A549 (cell line): ENCODE results near the gene DPEP2NB. TPM values are rescaled to one million over a fixed set of nuclear protein-coding genes. Genes with fewer than 3 reads are reported as not detected.

Experiments
- ATAC-seq, 2 experiments: fragments of 200-7000 bp in 1 of 2; fragments of >200 bp in 1 of 2; cut with Nextera tagmentation in 1 of 2; cut with Tn5 transposase in 1 of 2; 3 replicates each; pipeline versions ENCODE4 v1.8.0 to v1.9.1; 2018 to 2020; ENCODE audit warnings: mild to moderate bottlenecking in 1 of 2, moderate library complexity in 1 of 2
- CTCF ChIA-PET: fragments of 300-600 bp; sonication (Branson Sonifier 250); formaldehyde crosslinking; extraction: SDS; loops from one replicate; lab custom pipeline; 2021; ENCODE audit warnings: antibody characterized with exemption, inconsistent platforms; lab: Yijun Ruan, JAX
- POLR2A ChIA-PET: fragments of 350-600 bp; formaldehyde crosslinking; extraction: SDS; loops from one replicate; lab custom pipeline; 2021; ENCODE audit warnings: antibody characterized with exemption, inconsistent platforms; lab: Yijun Ruan, JAX
- DNase-seq, 2 experiments: peaks; one replicate each; pipeline versions ENCODE4 v3.0.0 to v3.0.0-alpha.2; 2011 to 2016; ENCODE audit warnings: low read depth in 1 of 2, low spot score in 1 of 2
- FAIRE-seq: peaks from 2 replicates; lab custom pipeline; 2011; peaks lifted over from hg19 to GRCh38; lab: Jason Lieb, UNC
- H3K27ac ChIP-seq, 2 experiments: fragments of >200 bp; sonication (Bioruptor Twin); formaldehyde crosslinking; 3 replicates each; pipeline ENCODE4 v1.5.1; 2016 to 2017
- H3K4me1 ChIP-seq: fragments of >200 bp; sonication (Bioruptor Twin); formaldehyde crosslinking; 3 replicates; pipeline ENCODE4 v1.6.1; 2016
- H3K4me2 ChIP-seq: fragments of >200 bp; sonication (Bioruptor Twin); formaldehyde crosslinking; 3 replicates; pipeline ENCODE4 v1.6.1; 2016
- H3K4me3 ChIP-seq: fragments of >200 bp; sonication (Bioruptor Twin); formaldehyde crosslinking; 3 replicates; pipeline ENCODE4 v1.5.1; 2016
- H3K9me3 ChIP-seq: fragments of >200 bp; sonication (Bioruptor Twin); formaldehyde crosslinking; 3 replicates; pipeline ENCODE4 v1.6.1; 2016
- ATOH8 ChIP-seq: fragments of 250-450 bp; sonication (Bioruptor Pico); IDR thresholded peaks from 2 replicates; pipeline ENCODE4 v1.5.0; 2020; ENCODE audit warnings: low read depth, mild to moderate bottlenecking, moderate library complexity
- BCL3 ChIP-seq: fragments of >200 bp; sonication (Bioruptor Twin); formaldehyde crosslinking; IDR thresholded peaks from 3 replicates; pipeline ENCODE4 v1.6.1; 2016
- CBX8 ChIP-seq: fragments of 200-600 bp; sonication (generic); IDR thresholded peaks from 2 replicates; pipeline ENCODE4 v1.6.1; 2016
- E2F6 ChIP-seq: IDR thresholded peaks from 2 replicates; pipeline ENCODE4 v1.6.1; 2012; ENCODE audit warnings: low read depth, borderline replicate concordance
- FOSB ChIP-seq: fragments of 250-450 bp; sonication (Bioruptor Pico); IDR thresholded peaks from 2 replicates; pipeline ENCODE4 v1.5.0; 2020; ENCODE audit warnings: mild to moderate bottlenecking, moderate library complexity
- FOSL2 ChIP-seq, 2 experiments: fragments of 450-650 bp in 1 of 2; fragments of >200 bp in 1 of 2; sonication (Bioruptor Twin) in 1 of 2; formaldehyde crosslinking; IDR thresholded peaks; 2 replicates each; pipeline versions ENCODE4 v1.5.0 to v1.6.1; 2016 to 2020; ENCODE audit warnings: mild to moderate bottlenecking in 1 of 2, moderate library complexity in 1 of 2
- GATA3 ChIP-seq: IDR thresholded peaks from 2 replicates; pipeline ENCODE4 v1.6.1; 2012; ENCODE audit warnings: borderline replicate concordance
- HOXA7 ChIP-seq: fragments of 250-450 bp; sonication (Bioruptor Pico); IDR thresholded peaks from 2 replicates; pipeline ENCODE4 v1.5.0; 2020; ENCODE audit warnings: mild to moderate bottlenecking, moderate library complexity
- JUN ChIP-seq, 2 experiments: fragments of >200 bp; sonication (Bioruptor Twin); formaldehyde crosslinking; IDR thresholded peaks; 2 replicates in 1 of 2; 3 replicates in 1 of 2; pipeline ENCODE4 v1.6.1; 2016 to 2017
- KDM5A ChIP-seq: fragments of 200-600 bp; sonication (generic); IDR thresholded peaks from 2 replicates; pipeline ENCODE4 v1.6.1; 2016; ENCODE audit warnings: antibody characterized with exemption, mild to moderate bottlenecking
- MAFK ChIP-seq: fragments of 450-650 bp; IDR thresholded peaks from 2 replicates; pipeline ENCODE4 v1.6.1; 2014; ENCODE audit not compliant: partially characterized antibody
- MYC ChIP-seq: IDR thresholded peaks from 2 replicates; pipeline ENCODE4 v1.6.1; 2012; ENCODE audit warnings: mild to moderate bottlenecking, inconsistent platforms, low read length, improper control_type of control experiment, borderline replicate concordance
- NR3C1 ChIP-seq: fragments of >200 bp; sonication (Bioruptor Twin); formaldehyde crosslinking; IDR thresholded peaks from 3 replicates; pipeline ENCODE4 v1.6.1; 2017
- PBX3 ChIP-seq: IDR thresholded peaks from 2 replicates; pipeline ENCODE4 v1.6.1; 2012
- PHF8 ChIP-seq: fragments of 200-600 bp; sonication (generic); IDR thresholded peaks from 2 replicates; pipeline ENCODE4 v1.6.1; 2016; ENCODE audit warnings: low read depth, mild to moderate bottlenecking, antibody characterized with exemption, moderate library complexity, borderline replicate concordance
- POLR2A ChIP-seq: IDR thresholded peaks from 2 replicates; pipeline ENCODE4 v1.6.1; 2012; ENCODE audit warnings: mild to moderate bottlenecking, low read length
- RAD21 ChIP-seq, 2 experiments: fragments of >200 bp in 1 of 2; sonication (Bioruptor Twin) in 1 of 2; formaldehyde crosslinking in 1 of 2; IDR thresholded peaks in 1 of 2; conservative IDR thresholded peaks in 1 of 2; 2 replicates in 1 of 2; 3 replicates in 1 of 2; pipeline ENCODE4 v1.6.1; 2012 to 2018; ENCODE audit warnings: inconsistent platforms in 1 of 2
- RARB ChIP-seq: fragments of 250-450 bp; sonication (Bioruptor Pico); IDR thresholded peaks from 2 replicates; pipeline ENCODE4 v1.8.0; 2021; ENCODE audit warnings: mild to moderate bottlenecking, moderate library complexity
- REST ChIP-seq: fragments of 200-600 bp; sonication (generic); IDR thresholded peaks from 2 replicates; pipeline ENCODE4 v1.6.1; 2016; ENCODE audit warnings: antibody characterized with exemption, mild to moderate bottlenecking, moderate library complexity
- RFX5 ChIP-seq: fragments of 450-650 bp; IDR thresholded peaks from 2 replicates; pipeline ENCODE4 v1.7.1; 2014; ENCODE audit warnings: antibody characterized with exemption, mild to moderate bottlenecking, moderate library complexity
- TP53 ChIP-seq: fragments of 250-450 bp; sonication (Bioruptor Pico); IDR thresholded peaks from 2 replicates; pipeline ENCODE4 v1.5.0; 2021; ENCODE audit warnings: mild to moderate bottlenecking, moderate library complexity
- USF2 ChIP-seq: fragments of 450-650 bp; IDR thresholded peaks from 2 replicates; pipeline ENCODE4 v1.6.1; 2014; ENCODE audit warnings: antibody characterized with exemption
- ZC3H11A ChIP-seq: fragments of 450-650 bp; IDR thresholded peaks from 2 replicates; pipeline ENCODE4 v1.6.1; 2014; ENCODE audit warnings: antibody characterized with exemption, mild to moderate bottlenecking
- ZNF302 ChIP-seq: fragments of 250-450 bp; sonication (Bioruptor Pico); IDR thresholded peaks from 2 replicates; pipeline ENCODE4 v1.9.0; 2021; ENCODE audit warnings: inconsistent platforms, mild to moderate bottlenecking, moderate library complexity
- ZSCAN20 ChIP-seq: fragments of 250-450 bp; sonication (Bioruptor Pico); IDR thresholded peaks from 2 replicates; pipeline ENCODE4 v1.8.0; 2022; ENCODE audit warnings: mild to moderate bottlenecking, moderate library complexity
- WGBS: methylation state at CpG from one replicate; pipeline ENCODE4 v1.1.6; 2017; ENCODE audit errors: missing lambda C conversion rate; 5-methylcytosine and 5-hydroxymethylcytosine counted together
- polyA plus RNA-seq, 4 experiments: library from polyadenylated mRNA; depleted of rRNA in 3 of 4; stranded (reverse); fragments of >200 nt; fragmentation: RNase III in 1 of 4; extraction: RNeasy Plus Mini Kit Qiagen cat#74134 plus additional on column Dnase treatment in 1 of 4; gene quantifications; 2 replicates in 3 of 4; 3 replicates in 1 of 4; pipeline ENCODE4 v1.2.3, GENCODE V29; 2011 to 2017

DPEP2NB gene
- polyA plus RNA-seq, 2 of the 4 experiments (the other 2 are of a cell fraction), result not detected

- ChIA-PET CTCF (interaction anchor here (1.2 to 3.2 kb wide), 4 partner anchors 10 to 199 kb away, joined by 4 to 18 read pairs (median 7); no protein-coding TSS in a partner anchor), POLR2A (interaction anchor here (0.9 kb wide), 1 partner anchor 11 kb away, joined by 4 read pairs; no protein-coding TSS in a partner anchor)
- Histone ChIP-seq H3K4me1 (peaks cover 6% of the 10 kb centered on the region), H3K4me2 (no peak overlapping the region), H3K27ac (no peak overlapping the region), H3K9me3 (no peaks in the 10 kb centered on the region), H3K4me3 (no peak overlapping the region)
- TF ChIP-seq ATOH8 (CRISPR knock-in tag), result no peak
- TF ChIP-seq RARB (CRISPR knock-in tag), result no peak
- TF ChIP-seq ZSCAN20, result no peak
- TF ChIP-seq BCL3, result no peak
- no peak for TF ChIP-seq ZC3H11A
- TF ChIP-seq FOSB (CRISPR knock-in tag), result no peak
- TF ChIP-seq HOXA7, result no peak
- no peak for DNase-seq
- 91% methylated on average over 3 of the region's 3 CpGs for WGBS
- no peak for FAIRE-seq
- ATAC-seq, result no peak
These were observed 13.3 kb upstream of the DPEP2NB start for GRCh38 chr16:68028996-68029395.

GRCh38 chr16:68022728-68023537 is 7.2 kb upstream of the DPEP2NB start, which contains the start of the genes DDX28 and DUS2:
Gene DDX28 (minus strand): TSS chr16:68023232. CDS start chr16:68023202, 30 bp downstream.
Gene DUS2 (plus strand): TSS chr16:68023284. CDS start chr16:68038024, 14,740 bp downstream.
- peaks cover 19% of the 10 kb centered on the region for H3K4me1 ChIP-seq
- peak within 1 kb of the TSS; percentile 92 to 98 for H3K27ac ChIP-seq
- POLR2A ChIA-PET, result interaction anchor here (1.0 to 2.4 kb wide), 6 partner anchors 11 to 216 kb away, joined by 3 to 9 read pairs (median 6); partner anchors contain the start of genes NFATC3, RANBP10 and TSNAXIP1
- under 1% methylated on average over 35 of the region's 84 CpGs for WGBS
- CTCF ChIA-PET, result interaction anchor here (0.6 to 3.6 kb wide), 6 partner anchors 9 to 62 kb away, joined by 3 to 18 read pairs (median 3); partner anchors contain the start of genes DPEP2 and NFATC3
- no peaks in the 10 kb centered on the region for H3K9me3 ChIP-seq
- DNase-seq, result peak; percentile 73 to 95
- peak within 1 kb of the TSS; percentile 100 for H3K4me2 ChIP-seq
- peak within 1 kb of the TSS; percentile 99 for H3K4me3 ChIP-seq
- FAIRE-seq, result no peak
- ATAC-seq, result peak; percentile 90 to 94
- TF ChIP-seq FOSL2 (IDR thresholded peaks at IDR 0.05) (no peak), FOSL2 (CRISPR knock-in tag; IDR thresholded peaks at IDR 0.05) (peak; percentile 36; the same call in 1 of the 2 replicates), JUN (IDR thresholded peaks at IDR 0.05) (peak in 1 of 2 experiments; percentile 93; a peak in 4 of 5 replicates), BCL3 (peak; percentile 69; the same call in 2 of the 3 replicates), REST (peak; percentile 45; the same call in 1 of the 2 replicates), TP53 (CRISPR knock-in tag) (no peak), NR3C1 (no peak), USF2 (0 out of 2 replicates have a peak, but pooled peaks have one; percentile 26), CBX8 (no peak), MYC (peak; percentile 89), KDM5A (peak; percentile 97), GATA3 (peak; percentile 44; the same call in 1 of the 2 replicates), PBX3 (peak; percentile 66), PHF8 (peak; percentile 84), E2F6 (peak; percentile 66; the same call in 1 of the 2 replicates), MAFK (peak; percentile 5), RFX5 (0 out of 2 replicates have a peak, but pooled peaks have one; percentile 63), ZNF302 (CRISPR knock-in tag) (no peak), RAD21 (conservative IDR thresholded peaks at IDR 0.05 in 1 of 2, IDR thresholded peaks at IDR 0.05 in 1 of 2) (no peak), POLR2A (peak; percentile 86)
